ENCODE results near the gene ST7L.
"Not testable (repeated sequence)": the region's sequence is repeated elsewhere in the genome, so short reads cannot be mapped to it uniquely, and the experiment has no call there.

The ST7L gene

DNA sequence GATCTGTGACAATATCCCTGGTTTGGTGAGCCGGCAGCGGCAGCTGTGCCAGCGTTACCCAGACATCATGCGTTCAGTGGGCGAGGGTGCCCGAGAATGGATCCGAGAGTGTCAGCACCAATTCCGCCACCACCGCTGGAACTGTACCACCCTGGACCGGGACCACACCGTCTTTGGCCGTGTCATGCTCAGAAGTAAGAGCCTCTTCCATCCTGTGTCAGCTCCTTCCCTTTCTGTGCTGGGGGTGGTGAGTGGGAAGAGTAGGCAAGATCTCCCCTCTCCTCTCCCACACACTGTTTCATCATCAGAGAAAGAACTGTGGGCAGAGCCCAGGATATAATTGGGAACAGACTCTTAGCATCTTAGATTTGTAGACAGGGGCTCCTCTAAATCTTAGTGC is 104.0 kb downstream of the ST7L start:
- DNase-seq = no peak

DNA sequence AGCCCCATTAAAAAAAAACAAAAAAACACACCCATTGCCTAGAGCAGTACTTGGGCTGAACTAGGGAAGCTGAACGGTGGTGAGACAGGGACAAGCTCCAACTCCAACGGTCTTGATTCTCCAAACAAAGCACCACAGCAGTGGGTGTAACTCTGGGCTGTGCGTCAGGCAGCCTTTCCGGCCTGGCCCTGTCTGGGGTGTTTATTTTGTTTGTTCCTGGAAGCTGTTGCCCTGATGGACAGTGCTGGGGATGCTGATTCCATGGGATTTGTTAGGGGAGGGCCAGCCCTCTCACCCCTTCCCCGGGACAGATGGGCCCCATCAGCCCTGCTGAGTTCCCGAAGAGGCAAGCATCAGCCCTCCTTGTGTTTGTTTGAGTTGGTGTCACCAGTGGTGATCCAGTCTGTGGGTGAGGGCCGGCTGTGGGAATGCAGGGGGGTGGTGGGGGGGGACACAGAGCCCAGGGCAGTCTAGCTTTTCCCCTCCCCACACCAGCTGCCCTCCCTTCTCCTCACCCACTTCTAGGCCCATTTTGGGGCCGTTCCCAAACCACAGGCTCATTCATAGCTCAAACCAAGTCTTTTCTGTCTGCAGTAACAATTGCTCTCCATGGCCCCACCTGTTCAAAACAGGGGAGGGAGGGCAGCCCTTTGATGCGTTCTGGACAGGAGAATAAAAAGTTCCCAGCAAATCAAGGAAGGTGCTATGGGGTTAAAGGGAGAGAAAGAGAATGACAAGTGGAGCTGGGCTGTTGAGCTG is 105.7 kb downstream of the ST7L start:
- DNase-seq = no peak

DNA sequence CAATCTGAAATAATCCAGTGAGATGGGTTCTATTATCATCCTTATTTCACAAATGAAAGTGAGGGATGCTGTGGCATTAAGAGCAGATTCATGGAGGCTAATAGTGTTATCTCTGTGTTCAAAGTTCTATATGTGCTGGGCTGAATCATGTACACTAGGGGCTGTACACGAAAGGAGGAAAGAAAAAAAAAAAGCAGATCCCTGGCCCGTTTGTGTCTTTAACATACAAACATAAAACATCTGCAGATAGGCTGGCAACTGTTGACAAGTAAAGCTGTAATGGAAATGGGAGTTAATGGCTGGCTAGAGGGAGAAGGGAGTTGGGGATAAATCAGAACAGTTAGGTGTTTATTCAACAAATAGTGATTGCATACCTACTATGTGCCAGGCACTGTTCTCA is 107.0 kb downstream of the ST7L start:
- DNase-seq = no peak

DNA sequence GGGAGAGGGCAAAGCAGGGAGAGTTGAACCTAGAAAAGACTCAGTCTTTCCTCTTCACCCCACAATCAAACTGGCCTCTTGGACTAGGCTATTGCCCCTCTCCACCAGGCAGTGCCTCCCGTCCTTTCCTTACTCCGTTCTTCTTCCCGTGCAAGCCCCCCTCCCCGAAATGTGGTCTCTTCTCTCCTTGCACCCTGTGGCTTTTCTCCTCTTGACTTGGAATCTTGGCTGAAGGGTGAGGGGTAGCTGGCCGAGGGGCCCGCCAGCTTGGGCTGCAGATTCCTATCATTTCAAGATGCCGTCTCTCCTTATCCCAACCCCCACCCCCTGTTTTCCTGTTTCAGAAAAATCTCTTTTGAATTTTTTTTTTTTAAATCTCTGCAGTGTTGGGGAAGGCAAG is 108.6 kb downstream of the ST7L start:
- no peak for DNase-seq

DNA sequence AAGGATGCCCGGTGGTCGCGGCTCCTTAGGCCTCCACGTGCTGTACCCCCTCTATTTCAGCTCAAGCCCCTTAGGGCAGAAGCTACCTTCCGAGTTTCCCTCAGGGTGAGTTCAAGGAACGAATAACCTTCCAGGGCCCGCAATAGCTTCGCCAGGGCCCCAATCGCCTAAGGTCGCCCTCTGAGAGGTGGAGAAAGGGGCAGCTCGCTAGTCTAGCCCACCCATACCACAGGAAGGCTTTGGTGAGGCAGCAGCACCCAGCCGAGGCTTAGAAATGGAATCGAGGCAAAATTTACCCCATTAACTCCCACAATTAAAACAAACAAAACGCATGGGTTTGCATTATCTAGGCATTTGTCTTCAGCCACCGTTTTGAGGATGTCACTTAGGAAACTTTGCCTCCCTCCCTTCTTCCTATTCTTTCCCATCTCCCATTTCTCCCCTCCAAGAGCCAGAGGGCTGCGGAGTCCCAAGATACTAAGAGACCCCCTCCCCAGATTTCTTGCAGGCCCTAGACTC is 109.2 kb downstream of the ST7L start:
- DNase-seq = no peak

DNA sequence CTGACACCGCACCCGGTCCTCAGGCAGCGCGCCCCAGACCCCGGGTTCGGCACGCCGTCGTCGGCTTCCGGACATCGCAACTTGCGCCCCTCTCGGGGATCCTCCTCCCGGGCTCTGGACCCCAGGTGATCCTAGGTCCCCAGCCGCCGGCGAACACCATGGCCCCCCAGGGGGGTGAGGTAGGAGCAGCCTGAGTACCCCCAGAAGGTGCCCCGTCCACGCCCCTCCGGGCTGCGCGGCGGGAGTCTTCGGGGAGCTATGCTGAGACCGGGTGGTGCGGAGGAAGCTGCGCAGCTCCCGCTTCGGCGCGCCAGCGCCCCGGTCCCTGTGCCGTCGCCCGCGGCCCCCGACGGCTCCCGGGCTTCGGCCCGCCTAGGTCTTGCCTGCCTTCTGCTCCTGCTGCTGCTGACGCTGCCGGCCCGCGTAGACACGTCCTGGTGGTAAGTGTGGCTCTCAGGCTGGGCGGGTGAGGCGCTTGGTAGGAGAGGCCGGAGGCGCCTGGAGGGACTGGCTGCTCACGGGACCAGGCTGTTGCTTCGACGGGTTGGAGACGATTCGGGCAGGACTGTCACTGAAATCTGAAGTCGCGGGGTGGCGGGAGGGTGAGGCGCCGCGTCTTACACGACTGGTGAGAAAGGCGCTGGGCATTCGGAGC is 109.8 kb downstream of the ST7L start:
- DNase-seq = peak; percentile 62

DNA sequence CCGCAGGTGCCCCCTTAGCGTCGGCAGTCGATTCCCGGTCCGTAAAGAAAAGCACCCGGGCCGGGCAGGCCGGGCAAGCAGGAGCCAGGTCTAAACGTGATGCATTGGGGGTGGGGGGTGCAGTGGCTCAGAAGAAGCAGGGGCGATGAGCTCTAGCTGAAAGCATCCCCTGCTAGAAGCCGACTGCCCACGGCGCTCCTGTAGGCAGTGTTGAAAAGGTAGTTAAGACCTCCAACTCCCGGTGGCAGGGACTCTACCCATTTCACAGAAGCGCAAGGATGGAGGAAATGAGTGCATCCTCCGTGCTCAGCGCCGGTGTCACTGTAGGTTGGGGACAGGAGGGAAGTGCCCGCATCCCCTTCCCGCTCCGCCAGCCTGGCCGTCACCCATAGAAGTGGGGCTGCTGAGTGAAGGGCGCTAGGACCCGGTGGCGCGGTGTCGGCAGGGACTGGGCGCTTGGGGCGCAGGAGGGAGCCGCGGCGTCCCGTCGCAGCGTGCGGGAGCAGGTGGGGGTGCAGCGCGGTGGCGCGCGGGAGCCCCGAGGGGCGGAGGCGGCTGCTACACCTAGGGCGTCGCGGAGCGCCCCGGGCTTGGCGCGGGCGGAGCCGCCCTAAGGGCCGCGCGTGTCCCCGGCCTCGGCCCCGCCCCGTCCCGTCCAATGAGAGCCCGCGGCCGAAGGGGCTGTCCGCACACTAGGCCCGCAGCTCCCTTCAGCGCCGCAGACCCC is 110.5 kb downstream of the ST7L start, which contains the start of gene WNT2B:
Gene WNT2B (plus strand): TSS at position 688 of the 727 bp plus-strand sequence. CDS start 298 bp downstream, outside the sequence.
- peak; percentile 53 for DNase-seq

DNA sequence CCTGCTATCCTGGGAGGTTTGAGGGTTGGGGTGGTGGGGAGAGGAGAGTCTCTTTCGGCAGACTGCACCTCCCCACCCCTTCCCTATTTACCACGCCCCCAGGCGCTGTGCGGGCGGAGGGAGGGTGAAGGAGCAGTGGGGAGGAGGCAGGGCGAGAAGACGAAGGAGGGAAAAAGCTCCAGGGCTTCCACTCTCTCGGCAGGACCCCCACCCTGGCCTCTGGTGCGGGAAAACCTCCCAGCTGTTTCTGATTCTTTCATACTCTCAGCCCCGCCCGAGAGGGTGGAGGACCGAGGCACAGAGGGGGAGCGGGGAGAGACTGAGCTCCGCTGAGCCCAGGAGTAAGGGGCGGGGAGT is 111.0 kb downstream of the ST7L start:
- peak; percentile 33 for DNase-seq

DNA sequence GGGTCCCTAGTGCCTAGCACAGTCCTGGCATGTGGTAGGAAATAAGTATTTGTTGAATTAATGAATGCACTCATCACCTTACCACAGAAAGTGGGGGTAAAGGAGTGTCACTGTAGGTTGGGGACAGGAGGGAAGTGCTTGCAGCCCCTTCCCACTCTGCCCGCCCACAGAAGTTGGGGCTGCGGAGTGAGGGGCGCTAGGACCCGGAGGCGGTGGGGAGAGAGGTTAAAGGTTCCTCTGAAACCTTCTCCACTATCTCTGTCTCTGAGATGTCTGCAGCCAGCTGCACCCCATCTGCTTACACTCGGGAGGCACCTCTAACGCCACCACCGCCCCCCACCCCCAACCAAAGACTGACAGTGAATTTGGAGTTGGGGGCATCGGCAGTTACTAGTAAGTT is 111.6 kb downstream of the ST7L start:
- no peak for DNase-seq

DNA sequence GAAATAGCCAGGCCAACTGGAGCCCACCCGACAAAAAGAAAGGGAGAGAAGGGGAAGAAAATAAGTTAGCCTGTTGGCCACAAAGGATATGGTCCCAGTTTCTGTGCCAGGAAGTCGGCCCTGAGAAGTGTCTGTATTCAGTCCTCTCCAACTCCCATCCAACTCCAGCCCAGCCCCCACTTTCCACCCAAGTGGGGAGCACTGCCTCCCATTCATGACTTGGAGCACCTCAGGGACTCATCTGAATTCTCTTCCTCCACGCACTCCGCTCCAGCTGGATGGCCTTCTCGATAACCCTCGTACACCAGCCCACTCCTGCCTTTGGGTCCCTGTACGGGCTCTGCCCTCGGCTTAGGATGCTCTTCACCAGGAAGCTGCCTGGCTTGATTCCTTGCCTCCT is 112.2 kb downstream of the ST7L start:
- DNase-seq = no peak

DNA sequence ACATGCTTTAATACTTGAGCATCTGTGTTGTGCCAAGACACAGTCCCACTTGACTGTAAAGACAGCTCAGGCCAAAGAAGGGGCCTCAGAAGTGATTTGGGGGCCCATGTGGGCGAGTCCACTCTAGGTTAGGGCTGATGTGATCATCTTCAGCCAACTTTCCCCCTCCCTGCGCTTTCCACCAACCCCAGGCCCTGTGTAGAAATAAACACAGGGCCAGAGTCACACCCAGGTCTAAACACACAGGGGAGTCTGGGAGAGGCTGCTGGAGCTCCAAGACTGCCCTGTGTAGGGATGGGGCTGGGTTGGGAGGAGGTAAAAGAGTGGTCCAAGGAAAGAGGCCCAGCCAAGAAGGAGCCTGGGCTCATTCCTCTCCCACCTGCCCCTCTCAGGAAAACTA is 112.6 kb downstream of the ST7L start:
- DNase-seq = no peak

DNA sequence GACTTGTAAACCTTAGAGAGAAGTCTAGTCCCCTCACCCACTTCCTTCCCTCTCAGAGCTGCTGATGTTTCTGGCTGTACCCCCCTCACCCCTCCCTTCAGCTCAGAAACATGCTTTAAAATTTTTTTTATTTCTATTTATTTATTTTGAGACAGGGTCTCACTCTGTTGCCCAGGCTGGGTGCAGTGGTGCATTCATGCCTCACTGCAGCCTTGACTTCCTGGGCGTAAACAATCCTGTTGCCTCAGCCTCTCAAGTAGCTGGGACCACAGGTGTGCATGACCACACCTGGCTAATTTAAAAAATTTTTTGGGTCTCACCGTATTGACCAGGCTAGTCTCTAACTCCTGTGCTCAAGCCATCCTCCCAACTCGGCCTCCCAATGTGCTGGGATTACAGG is 113.1 kb downstream of the ST7L start:
- no peak for DNase-seq

DNA sequence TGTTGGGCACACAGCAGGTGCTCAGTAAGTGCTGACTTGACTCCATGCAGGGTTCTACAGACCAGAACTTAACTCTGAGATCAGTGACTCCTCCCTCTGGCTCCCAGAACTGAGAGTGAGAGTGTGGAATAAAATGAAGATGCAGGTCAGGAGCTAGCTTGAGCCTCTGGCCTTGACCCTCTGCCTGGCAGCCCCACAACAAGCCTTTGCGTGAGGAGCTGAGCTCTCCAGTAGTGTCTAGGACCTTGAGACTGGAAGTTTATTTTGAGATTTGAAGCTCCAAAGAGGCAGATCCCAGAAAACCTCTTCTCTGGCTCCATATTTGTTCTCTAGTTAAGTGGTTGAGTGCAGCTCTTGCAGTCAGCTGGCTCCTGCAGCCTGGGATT is 113.5 kb downstream of the ST7L start:
- no peak for DNase-seq

DNA sequence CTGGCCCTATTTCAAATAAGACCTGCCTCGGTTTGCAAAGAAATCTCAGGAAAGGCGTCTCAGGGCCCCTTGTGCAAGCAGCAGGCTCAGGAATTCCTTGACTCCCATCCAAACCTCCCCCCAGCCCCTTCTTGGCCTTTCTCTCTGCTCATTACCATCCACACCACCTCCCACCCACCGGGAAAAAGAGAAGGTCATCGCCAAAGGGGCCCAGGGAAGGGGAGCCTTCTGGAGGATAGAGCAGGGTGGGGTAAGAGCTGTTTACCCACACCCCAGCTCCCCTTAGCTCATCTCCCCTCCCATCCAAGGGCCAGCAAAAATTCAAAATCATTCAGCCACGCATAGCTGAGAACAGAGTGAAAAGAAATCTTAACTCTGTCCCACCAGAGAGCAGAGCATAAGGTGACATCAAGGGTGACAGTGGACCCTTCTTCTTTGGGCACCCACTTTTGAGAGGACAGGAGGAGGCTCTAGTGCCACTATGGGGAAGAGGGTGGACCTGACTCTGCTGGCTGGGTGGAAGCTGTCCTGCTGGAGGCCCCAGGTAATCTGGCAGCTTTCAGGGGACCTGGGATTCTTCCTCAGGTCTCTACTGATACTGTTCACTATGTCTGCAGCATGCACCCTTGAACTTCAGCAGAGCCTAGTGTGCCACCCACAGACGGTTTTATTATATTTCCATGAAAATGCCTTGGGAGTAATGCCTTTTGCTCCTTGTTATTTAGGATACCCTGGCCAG is 114.1 kb downstream of the ST7L start:
- no peak for DNase-seq

DNA sequence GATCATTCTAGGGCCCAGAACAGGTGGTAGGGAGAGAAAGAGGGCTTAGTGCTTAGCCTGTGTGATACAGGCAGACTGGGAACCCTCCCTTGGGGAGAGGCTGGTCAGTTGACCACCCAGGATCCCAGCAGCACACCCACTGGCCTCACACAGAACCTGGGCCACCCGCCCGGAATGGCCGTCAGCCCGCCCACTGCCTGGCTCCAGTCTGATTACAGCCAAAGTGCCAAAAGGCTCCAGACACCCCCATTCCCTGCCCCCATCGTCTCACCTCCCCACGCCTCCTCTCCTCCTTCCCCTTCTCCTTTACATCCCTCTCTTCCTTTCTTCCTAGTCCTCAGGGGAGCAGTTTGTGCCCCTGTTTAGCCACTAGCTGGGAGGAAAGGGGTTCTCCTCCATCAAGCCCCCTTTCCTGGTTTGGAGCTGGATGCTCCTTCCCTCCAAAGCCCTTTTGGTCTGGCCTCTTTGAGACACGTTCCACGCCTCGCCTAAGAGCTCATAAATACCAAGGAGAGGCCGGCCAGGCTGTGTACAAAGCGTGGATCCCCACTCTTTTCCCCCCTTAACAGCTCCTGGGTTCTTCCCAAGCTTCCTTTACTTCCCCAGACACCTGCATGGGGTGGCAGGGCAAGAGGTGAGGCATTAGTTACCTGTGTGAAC is 114.8 kb downstream of the ST7L start:
- no peak for DNase-seq

DNA sequence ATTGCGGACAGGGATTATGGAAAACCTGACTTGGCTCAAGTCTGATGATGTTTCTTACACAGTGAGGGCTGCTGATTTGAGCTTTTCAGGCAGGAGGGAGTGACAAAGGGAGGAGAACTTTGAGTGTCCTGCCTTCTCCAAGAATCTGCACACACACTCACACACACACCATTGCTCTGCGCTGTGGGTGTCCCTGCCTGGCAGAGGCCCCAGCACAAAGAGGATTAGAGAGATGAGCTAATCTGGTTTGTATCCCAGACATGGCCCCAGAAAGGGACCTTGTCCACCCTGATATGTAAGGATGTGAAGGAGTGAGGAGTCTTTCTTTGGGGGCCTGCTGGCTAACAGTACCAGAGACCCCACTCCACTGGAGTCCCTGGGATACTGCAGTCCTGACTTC is 116.1 kb downstream of the ST7L start:
- DNase-seq = peak; percentile 8

DNA sequence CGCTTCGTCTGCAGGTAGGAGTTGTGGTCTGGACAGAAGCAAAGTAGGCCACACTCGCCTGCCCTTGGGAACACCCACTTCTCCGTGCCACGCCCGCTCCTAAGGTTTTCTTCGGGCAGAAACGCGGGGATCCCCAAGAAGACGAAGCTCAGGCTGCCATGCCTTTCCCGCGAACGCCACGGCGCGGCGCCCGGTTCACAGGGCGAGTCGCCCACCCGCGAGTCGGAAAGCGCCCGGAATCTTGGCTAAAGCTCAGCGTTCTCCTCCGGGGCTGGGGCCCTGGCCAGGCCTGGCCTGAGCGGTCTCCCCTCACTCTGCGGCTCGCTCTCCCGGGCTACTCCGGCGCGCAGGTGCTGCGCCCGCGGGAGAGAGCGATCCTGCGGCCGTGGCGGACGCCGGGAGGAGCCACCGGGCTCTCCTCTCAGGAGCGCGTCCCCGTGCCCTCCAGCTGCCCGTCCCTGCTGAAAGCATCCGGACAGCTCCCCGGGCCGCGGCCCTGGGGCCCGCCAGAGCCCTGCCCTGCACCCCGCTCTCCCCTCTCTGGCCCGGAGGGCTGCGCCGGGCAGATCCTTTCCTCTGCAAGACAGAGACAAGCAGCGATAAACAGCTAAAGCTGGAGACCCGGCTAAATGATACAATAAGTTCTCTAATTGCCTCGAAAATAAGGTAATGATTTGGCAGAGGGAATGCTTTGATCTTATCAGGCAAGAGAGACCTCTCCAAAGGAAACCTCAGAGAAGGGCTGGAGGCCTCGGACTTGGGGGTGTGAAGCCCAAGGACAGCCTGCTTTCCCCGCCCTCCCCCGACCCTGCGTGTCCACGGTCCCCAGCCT is 116.9 kb downstream of the ST7L start:
- DNase-seq = peak; percentile 78

DNA sequence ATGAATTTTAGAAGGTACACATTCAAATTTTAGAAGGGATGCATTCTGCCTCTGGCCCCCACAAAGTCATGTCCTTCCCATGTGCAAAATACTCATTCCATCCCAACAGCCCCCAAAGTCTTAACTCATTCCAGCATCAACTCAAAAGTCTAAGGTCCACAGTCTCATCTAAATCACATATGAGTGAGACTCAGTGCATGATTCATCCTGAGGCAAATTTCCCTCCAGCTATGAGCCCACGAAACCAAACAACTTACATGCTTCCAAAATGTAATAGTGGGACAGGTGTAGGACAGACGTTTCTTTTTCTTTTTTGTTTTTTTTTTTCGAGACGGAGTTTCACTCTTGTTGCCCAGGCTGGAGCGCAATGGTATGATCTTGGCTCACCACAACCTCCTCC is 122.7 kb downstream of the ST7L start:
- DNase-seq = no peak

DNA sequence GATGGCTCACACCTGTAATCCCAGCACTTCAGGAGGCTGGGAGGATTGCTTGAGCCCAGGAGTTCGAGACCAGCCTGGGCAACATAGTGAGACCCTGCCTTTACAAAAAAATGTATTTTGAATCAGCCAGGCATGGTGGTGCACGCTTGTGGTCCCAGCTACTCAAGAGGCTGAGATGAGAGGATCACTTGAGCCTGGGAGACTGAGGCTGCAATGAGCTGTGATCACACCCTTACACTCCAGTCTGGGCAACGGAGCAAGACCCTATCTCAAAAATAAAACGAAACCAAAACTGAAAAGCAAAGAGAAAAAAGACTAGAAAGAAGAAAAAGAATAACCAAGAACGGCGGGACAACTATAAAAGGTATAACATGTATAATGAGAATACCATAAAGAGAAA is 125.6 kb downstream of the ST7L start:
- DNase-seq = no peak

DNA sequence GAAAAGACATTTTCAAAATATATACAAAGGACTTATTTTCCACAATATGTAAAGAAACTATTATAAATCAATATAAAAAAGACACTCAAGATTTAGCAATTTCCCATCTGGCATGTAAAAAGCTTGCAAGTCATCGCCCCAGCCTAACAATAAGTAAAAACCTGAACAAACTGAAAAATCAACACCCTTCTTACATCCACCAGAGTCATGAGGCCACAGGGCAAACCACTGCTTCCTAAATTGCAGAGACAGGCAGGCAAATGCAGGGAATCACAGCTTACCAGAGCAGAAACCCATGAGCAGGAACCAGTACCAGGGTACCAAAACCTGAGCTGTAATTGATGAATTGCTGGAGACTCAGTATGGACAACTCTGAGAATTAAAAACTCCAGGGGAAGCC is 126.9 kb downstream of the ST7L start:
- no peak for DNase-seq

DNA sequence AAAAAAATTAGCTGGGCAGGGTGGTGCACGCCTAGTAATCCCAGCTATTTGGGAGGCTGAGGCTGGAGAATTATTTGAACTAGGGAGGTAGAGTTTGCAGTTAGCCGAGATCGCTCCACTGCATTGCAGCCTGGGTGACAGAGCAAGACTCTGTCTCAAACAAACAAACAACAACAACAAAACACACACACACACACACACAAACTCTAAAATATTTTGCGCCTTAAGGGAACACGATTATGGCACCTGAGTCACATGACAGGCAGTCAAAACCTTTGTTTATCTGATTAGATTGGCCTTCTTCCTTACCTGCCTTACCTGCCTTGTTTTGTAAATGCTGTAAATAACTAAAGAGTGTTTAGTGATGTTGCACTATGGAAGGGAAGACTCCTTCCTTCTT is 130.8 kb downstream of the ST7L start:
- DNase-seq = no peak

DNA sequence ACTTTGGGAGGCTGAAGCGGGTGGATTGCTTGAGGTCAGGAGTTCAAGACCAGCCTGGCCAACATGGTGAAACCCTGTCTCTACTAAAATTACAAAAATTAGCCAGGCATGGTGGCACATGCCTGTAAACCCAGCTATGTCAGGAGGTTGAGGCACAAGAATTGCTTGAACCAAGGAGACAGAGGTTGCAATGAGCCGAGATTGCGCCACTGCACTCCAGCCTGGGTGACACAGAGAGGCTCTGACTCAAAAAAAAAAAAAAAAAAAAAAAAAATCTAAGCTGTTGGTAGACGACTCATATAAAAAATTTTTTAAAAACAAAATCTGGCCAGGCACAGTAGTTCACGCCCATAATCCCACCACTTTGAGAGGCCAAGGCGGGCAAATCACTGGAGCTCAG is 131.3 kb downstream of the ST7L start:
- DNase-seq = not testable (repeated sequence)
